Activated CD4-positive, CD25-positive, alpha-beta regulatory T cell treated with anti-CD3 and anti-CD28 coated beads, Interleukin-2, amount 50 U/mL, for 72 hours (primary cell): ENCODE results near the gene PSMB2.

Experiments
- DNase-seq: peaks from one replicate; pipeline ENCODE4 v3.0.0; 2021

PSMB2 gene

DNA sequence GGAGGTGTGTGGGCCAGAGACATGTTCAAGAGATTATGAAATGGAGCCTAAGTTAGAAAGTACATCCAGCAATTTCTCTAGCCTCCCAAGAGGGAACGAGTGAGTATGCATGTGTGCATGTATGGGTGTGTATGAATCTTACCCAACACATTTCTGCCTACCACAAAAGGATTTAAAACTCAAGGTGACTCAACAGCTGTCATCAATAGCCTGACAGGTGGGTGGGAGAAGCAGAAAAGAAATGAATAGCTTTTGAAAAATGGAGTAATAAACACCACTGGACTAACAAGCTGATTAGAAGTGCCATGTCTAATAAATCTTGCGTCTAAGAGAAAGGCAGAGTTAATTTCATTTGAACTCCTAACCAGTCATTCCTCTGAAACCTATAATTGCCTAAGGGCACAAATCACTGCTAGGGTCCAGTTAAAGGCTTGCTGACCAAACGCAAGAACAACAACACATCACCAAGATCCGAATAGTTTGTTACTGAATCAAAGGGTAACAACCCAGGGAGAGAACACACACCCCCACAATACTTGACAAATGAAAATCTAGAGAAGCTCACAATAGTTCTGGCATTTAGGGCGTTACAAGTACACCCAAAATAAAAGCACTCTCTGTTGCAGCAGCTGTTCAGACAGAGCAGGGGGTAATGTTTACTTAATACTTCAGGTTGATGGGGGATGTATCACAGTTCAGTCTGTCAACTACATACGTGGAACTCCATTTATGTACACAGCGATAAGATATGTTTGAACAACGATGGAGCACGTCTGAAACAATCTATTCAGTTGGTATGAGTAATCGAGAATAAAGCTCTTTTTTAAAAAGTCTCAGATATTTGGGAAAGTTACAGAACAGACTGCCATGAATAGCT, 85.5 kb downstream of the PSMB2 start:
- DNase-seq = no peak

DNA sequence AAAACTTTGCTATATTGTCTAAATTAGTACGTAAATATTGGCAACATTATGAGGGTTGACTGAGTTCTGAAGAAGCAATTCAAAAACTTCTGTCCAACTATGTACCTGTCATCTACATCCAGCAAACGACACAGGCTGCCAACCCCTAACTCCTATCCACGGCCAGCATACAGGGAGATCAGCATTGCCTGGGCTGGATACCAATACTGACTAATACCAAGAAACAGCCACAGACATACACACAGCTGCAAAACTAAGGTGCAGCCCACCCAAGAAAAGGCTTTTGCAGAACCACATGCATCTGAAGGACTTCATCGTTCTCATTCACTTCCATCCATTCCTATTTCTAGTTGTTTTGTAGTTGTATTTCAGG, 86.1 kb downstream of the PSMB2 start:
- no peak for DNase-seq

DNA sequence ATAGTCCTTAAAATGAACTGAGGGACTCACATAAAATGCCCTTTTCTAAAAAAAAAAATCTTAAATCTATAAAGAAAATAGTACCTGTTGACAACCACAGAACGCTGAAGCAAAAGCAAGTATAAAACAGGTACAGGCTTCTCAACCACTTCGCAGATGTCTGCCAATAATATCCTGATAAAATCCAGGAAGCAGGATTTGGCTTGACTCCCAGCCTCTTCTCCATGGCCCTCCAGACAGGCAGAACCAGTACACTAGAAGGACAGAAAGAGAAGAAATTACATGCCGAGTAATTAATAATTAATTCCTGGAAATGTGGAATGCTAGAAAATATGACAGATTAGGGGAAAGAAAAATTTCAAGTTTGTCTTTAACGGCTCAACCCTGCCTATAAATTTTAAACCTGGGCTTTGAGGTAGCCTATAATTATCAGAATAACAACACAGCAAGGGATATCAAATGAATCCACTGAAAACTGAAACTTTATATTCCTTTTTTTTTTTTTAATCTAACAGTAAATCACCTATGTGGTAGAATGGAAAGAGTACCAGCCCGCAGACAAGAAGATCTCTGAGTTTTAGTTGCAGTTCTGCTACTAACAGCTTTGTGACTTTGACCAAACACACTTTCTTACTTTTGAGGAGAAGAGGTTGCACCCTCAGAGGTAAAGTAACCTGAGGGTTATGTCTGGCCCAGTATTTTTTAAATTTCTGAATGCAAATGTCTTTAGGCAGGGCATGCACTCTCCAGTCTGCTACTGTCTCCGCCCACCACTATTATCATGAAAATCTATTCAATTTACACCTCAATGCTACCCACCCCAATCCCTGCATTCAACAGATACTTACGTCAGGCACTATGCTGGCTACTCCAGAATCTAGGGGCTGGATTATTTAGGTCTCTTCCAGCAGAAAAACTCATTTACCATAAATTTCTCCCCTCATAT, 86.8 kb downstream of the PSMB2 start:
- no peak for DNase-seq

DNA sequence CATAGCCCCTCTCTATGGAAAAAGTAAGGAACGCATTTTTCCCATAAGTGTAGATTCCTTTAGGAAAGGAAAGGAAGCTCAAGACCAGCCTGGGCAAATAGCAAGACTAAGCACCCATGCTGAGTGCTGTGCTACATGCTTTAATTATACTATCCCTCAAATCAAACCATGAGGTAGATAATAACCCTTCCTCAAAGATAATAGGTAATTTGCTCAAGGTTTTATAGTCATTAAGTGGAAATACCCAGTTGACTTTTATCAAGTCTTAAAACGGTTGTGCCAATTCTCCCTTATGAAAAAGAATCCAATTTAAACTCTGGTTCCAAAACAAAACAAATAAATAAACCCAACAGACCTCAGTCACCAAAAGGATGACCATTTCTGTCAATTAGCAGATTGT, 87.5 kb downstream of the PSMB2 start:
- no peak for DNase-seq
